ENCODE results near the gene MLLT6. TPM values are rescaled to one million over a fixed set of nuclear protein-coding genes. Genes with fewer than 3 reads are reported as not detected.

MLLT6 gene
- total and polyA plus RNA-seq, 2 of the 13 experiments (the other 11 are each of a cell fraction or from before 2014, with no cell fraction given), result 50.7 to 69.5 TPM

DNA sequence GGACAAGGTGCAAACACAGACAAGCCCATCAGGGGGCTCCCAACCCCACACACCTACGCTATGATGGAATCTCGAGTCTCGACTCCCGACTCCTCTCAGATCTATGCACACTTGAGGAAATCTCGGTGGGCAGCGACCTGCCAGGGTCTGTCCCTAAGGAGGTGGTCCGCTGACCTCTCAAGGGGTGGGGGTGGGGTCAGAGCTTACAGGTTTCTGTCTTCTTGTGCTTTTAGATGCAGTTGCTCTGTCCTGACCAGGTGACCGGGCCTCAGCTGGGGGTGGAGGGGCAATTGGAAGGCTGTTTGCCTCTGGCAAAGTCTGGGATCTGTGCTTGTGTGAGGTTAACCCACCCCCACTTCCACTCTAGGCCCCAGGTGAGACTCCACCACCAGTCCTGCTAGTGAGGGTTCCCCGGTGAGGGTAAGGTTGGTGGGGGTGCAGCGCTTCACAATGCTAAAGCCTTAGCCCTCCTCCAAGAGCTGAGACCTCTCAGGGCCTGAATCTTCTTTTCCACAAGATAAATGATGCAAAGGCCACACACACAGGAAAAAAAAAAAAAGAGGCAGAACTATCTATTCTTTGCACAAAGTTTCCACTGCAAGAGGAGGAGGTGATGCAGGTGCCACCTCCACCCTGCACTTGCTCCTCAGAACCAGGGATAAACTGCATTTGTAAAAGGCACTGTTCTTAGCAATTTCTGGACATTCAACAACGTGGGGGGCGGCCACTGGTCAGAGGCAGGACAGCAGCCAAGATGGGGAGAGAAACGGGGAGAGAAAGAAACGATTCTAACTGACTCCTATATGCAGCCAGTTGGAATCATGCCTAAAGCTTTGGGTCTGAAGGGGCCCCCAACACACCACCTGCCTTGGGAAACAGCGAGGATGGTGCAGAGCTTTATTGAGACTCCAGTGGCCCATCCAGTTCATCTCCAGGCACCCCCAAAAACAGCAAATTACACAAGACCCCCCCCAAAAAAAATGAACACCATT is 29.2 kb downstream of the MLLT6 start (continued):
- TF ChIP-seq ZNF33B (CRISPR knock-in tag; IDR thresholded peaks at IDR 0.05) (no peak), RARG (CRISPR knock-in tag; IDR thresholded peaks at IDR 0.05; ENCODE audit: low read depth) (no peak), RAD21 (CRISPR knock-in tag; IDR thresholded peaks at IDR 0.05) (peak; percentile 55), ZBTB21 (CRISPR knock-in tag; IDR thresholded peaks at IDR 0.05) (no peak), HOXA5 (CRISPR knock-in tag; IDR thresholded peaks at IDR 0.05) (no peak), ZNF709 (CRISPR knock-in tag; IDR thresholded peaks at IDR 0.05) (no peak), POLR2AphosphoS5 (IDR thresholded peaks at IDR 0.05; ENCODE audit: low read depth, low read length) (peak; percentile 56; the same call in 1 of the 2 replicates), ZNF468 (CRISPR knock-in tag; IDR thresholded peaks at IDR 0.05) (no peak), EED (CRISPR knock-in tag; IDR thresholded peaks at IDR 0.05) (0 out of 2 replicates have a peak, but pooled peaks have one; percentile 44), ELF1 (CRISPR knock-in tag; IDR thresholded peaks at IDR 0.05) (no peak), ZSCAN12 (CRISPR knock-in tag; IDR thresholded peaks at IDR 0.05) (no peak), PTBP1 (IDR thresholded peaks at IDR 0.05; ENCODE audit: low read depth, low read length, poor library complexity, severe bottlenecking) (no peak), ATAD3A (CRISPR knock-in tag; IDR thresholded peaks at IDR 0.05) (no peak), MIER3 (CRISPR knock-in tag; IDR thresholded peaks at IDR 0.05; ENCODE audit: borderline replicate concordance) (no peak), ZNF773 (CRISPR knock-in tag; IDR thresholded peaks at IDR 0.05; ENCODE audit: borderline replicate concordance) (no peak), JUND (CRISPR knock-in tag; IDR thresholded peaks at IDR 0.05) (no peak), EZH2 (conservative IDR thresholded peaks at IDR 0.05; ENCODE audit: low read depth, low read length) (no peak), RNF219 (CRISPR knock-in tag; IDR thresholded peaks at IDR 0.05) (no peak)
- TF ChIP-seq, protein P1, sequence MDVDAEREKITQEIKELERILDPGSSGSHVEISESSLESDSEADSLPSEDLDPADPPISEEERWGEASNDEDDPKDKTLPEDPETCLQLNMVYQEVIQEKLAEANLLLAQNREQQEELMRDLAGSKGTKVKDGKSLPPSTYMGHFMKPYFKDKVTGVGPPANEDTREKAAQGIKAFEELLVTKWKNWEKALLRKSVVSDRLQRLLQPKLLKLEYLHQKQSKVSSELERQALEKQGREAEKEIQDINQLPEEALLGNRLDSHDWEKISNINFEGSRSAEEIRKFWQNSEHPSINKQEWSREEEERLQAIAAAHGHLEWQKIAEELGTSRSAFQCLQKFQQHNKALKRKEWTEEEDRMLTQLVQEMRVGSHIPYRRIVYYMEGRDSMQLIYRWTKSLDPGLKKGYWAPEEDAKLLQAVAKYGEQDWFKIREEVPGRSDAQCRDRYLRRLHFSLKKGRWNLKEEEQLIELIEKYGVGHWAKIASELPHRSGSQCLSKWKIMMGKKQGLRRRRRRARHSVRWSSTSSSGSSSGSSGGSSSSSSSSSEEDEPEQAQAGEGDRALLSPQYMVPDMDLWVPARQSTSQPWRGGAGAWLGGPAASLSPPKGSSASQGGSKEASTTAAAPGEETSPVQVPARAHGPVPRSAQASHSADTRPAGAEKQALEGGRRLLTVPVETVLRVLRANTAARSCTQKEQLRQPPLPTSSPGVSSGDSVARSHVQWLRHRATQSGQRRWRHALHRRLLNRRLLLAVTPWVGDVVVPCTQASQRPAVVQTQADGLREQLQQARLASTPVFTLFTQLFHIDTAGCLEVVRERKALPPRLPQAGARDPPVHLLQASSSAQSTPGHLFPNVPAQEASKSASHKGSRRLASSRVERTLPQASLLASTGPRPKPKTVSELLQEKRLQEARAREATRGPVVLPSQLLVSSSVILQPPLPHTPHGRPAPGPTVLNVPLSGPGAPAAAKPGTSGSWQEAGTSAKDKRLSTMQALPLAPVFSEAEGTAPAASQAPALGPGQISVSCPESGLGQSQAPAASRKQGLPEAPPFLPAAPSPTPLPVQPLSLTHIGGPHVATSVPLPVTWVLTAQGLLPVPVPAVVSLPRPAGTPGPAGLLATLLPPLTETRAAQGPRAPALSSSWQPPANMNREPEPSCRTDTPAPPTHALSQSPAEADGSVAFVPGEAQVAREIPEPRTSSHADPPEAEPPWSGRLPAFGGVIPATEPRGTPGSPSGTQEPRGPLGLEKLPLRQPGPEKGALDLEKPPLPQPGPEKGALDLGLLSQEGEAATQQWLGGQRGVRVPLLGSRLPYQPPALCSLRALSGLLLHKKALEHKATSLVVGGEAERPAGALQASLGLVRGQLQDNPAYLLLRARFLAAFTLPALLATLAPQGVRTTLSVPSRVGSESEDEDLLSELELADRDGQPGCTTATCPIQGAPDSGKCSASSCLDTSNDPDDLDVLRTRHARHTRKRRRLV (CRISPR knock-in tag; IDR thresholded peaks at IDR 0.05), result no peak
- TF ChIP-seq, protein P2, sequence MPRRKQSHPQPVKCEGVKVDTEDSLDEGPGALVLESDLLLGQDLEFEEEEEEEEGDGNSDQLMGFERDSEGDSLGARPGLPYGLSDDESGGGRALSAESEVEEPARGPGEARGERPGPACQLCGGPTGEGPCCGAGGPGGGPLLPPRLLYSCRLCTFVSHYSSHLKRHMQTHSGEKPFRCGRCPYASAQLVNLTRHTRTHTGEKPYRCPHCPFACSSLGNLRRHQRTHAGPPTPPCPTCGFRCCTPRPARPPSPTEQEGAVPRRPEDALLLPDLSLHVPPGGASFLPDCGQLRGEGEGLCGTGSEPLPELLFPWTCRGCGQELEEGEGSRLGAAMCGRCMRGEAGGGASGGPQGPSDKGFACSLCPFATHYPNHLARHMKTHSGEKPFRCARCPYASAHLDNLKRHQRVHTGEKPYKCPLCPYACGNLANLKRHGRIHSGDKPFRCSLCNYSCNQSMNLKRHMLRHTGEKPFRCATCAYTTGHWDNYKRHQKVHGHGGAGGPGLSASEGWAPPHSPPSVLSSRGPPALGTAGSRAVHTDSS (CRISPR knock-in tag; conservative IDR thresholded peaks at IDR 0.05), result no peak

Data from HepG2 (cell line).